ENCODE measurements around the gene SOX6. TPM values are rescaled to one million over a fixed set of nuclear protein-coding genes. Genes with fewer than 3 reads are reported as not detected.
"Not testable (repeated sequence)": the region's sequence is repeated elsewhere in the genome, so short reads cannot be mapped to it uniquely, and the experiment has no call there.

The SOX6 gene
- total RNA-seq, 1 experiment from 2014 or later: not detected

DNA sequence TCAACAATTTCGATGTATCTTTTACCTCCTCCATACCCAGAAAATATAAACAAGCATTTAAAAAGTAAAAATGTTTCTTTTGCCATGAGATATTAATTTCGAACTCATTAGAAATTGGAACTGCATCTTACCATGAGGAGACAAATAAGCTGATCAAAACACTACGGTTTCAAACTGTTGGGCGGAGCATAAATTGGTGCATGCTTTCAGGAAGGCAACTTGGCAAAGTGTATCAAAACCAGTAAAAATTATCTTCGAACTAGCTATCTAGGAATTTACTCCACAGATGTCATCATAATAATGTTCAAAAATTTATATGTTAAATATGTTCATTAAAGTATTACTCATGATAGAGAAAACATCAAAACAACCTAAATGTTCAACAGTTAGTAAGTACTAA, 21.4 kb upstream of the SOX6 start:
- H2AK5ac ChIP-seq (ENCODE audit: insufficient read length, low read length): no peak overlapping the region
- no peak overlapping the region for H3K23ac ChIP-seq (ENCODE audit: insufficient read length, low read depth, low read length)
- H3K27me3 ChIP-seq (ENCODE audit: insufficient read depth, low read length): no peaks in the 10 kb centered on the region
- H3T11ph ChIP-seq (ENCODE audit: low read length): no peak overlapping the region
- H3K27ac ChIP-seq (ENCODE audit: insufficient read length, low read depth, low read length): no peak overlapping the region
- H3K9me3 Mint-ChIP-seq: peaks cover 0 to 2% of the 10 kb centered on the region in 2 experiments; a peak in 1 of 5 replicates
- no peak overlapping the region for H4K5ac ChIP-seq (ENCODE audit: insufficient read length, low read depth, low read length)
- no peak overlapping the region for H3K14ac ChIP-seq (ENCODE audit: insufficient read depth, low read length)
- TF ChIP-seq, protein P1, sequence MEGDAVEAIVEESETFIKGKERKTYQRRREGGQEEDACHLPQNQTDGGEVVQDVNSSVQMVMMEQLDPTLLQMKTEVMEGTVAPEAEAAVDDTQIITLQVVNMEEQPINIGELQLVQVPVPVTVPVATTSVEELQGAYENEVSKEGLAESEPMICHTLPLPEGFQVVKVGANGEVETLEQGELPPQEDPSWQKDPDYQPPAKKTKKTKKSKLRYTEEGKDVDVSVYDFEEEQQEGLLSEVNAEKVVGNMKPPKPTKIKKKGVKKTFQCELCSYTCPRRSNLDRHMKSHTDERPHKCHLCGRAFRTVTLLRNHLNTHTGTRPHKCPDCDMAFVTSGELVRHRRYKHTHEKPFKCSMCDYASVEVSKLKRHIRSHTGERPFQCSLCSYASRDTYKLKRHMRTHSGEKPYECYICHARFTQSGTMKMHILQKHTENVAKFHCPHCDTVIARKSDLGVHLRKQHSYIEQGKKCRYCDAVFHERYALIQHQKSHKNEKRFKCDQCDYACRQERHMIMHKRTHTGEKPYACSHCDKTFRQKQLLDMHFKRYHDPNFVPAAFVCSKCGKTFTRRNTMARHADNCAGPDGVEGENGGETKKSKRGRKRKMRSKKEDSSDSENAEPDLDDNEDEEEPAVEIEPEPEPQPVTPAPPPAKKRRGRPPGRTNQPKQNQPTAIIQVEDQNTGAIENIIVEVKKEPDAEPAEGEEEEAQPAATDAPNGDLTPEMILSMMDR (conservative IDR thresholded peaks at IDR 0.05): no peak
- H3K36me3 Mint-ChIP-seq (ENCODE audit: insufficient read depth in 1 of 3, low read depth in 3 of 3): no peaks in the 10 kb centered on the region
- no peak overlapping the region for H3K4ac ChIP-seq (ENCODE audit: low read depth, low read length)
- H2BK120ac ChIP-seq (ENCODE audit: low read depth, low read length, poor library complexity, severe bottlenecking): no peak overlapping the region
- H3K79me2 ChIP-seq (ENCODE audit: insufficient read depth, low read length): no peaks in the 10 kb centered on the region
- DNase-seq: no peak
- H3K27me3 Mint-ChIP-seq (ENCODE audit: low read depth): peaks cover 38% of the 10 kb centered on the region
- H3K9ac ChIP-seq (ENCODE audit: extremely low read depth, insufficient read length, low read length): no peak overlapping the region
- H3K9me3 ChIP-seq (ENCODE audit: control insufficient read depth, low read depth, low read length): no peaks in the 10 kb centered on the region
- H3K23me2 ChIP-seq (ENCODE audit: insufficient read length, low read depth, low read length, poor library complexity, severe bottlenecking): no peaks in the 10 kb centered on the region
- no peak overlapping the region for H2BK15ac ChIP-seq (ENCODE audit: low read depth, low read length)
- H3K4me1 Mint-ChIP-seq: no peaks in the 10 kb centered on the region
- WGBS (ENCODE audit: extremely low coverage, insufficient read length, low lambda C conversion rate): no CpG with 5 or more reads among the region's 5 CpGs
- no peak overlapping the region for H4K8ac ChIP-seq (replicated peaks; ENCODE audit: insufficient read length, low read depth, low read length)
- H2AFZ ChIP-seq (ENCODE audit: low read length): no peak overlapping the region
- no peak overlapping the region for H3K18ac ChIP-seq (ENCODE audit: insufficient read length, low read depth, low read length)
- no peak overlapping the region for H3K4me2 ChIP-seq (ENCODE audit: insufficient read depth, insufficient read length, low read length)
- H3K4me3 Mint-ChIP-seq: no peak overlapping the region
- H4K91ac ChIP-seq (ENCODE audit: insufficient read length, low read depth, low read length): no peak overlapping the region
- no peaks in the 10 kb centered on the region for H3K4me1 ChIP-seq (ENCODE audit: insufficient read depth, low read length)
- H4K20me1 ChIP-seq (ENCODE audit: control insufficient read depth, insufficient read depth, insufficient read length): no peaks in the 10 kb centered on the region
- no peak overlapping the region for H3K56ac ChIP-seq (ENCODE audit: insufficient read length, low read depth, low read length)
- no peak overlapping the region for H2BK5ac ChIP-seq (ENCODE audit: insufficient read length, low read length)
- no peak overlapping the region for H3K27ac Mint-ChIP-seq
- H2BK12ac ChIP-seq (ENCODE audit: insufficient read length, low read depth, low read length): no peak overlapping the region
- H3K79me1 ChIP-seq (ENCODE audit: insufficient read depth, low read depth, low read length, poor library complexity, severe bottlenecking): no peaks in the 10 kb centered on the region
- H2BK20ac ChIP-seq (ENCODE audit: low read depth, low read length, poor library complexity, severe bottlenecking): no peak overlapping the region

DNA sequence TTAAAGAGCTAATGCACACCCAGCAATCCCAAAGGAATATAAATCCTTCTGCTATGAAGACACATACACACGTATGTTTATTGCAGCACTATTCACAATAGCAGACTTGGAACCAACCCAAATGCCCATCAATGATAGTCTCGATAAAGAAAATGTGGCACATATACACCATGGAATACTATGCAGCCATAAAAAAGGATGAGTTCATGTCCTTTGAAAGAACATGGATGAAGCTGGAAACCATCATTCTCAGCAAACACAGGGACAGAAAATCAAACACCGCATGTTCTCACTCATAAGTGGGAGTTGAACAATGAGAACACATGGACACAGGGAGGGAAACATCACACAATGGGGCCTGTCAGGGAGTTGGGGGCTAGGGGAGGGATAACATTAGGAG, 19.3 kb upstream of the SOX6 start:
- H3K4me1 Mint-ChIP-seq; H3T11ph ChIP-seq (ENCODE audit: low read length); H3K14ac ChIP-seq (ENCODE audit: insufficient read depth, low read length); H3K27ac Mint-ChIP-seq; H4K8ac ChIP-seq (replicated peaks; ENCODE audit: insufficient read length, low read depth, low read length); H3K18ac ChIP-seq (ENCODE audit: insufficient read length, low read depth, low read length); H2AK5ac ChIP-seq (ENCODE audit: insufficient read length, low read length); H3K23ac ChIP-seq (ENCODE audit: insufficient read length, low read depth, low read length); H3K4me3 Mint-ChIP-seq; H2BK20ac ChIP-seq (ENCODE audit: low read depth, low read length, poor library complexity, severe bottlenecking); H3K9ac ChIP-seq (ENCODE audit: extremely low read depth, insufficient read length, low read length); H3K9me3 ChIP-seq (ENCODE audit: control insufficient read depth, low read depth, low read length); H2AFZ ChIP-seq (ENCODE audit: low read length); DNase-seq; H3K79me2 ChIP-seq (ENCODE audit: insufficient read depth, low read length); H3K27ac ChIP-seq (ENCODE audit: insufficient read length, low read depth, low read length); H3K27me3 ChIP-seq (ENCODE audit: insufficient read depth, low read length); H3K4ac ChIP-seq (ENCODE audit: low read depth, low read length); H3K79me1 ChIP-seq (ENCODE audit: insufficient read depth, low read depth, low read length, poor library complexity, severe bottlenecking); H3K9me3 Mint-ChIP-seq; H3K4me2 ChIP-seq (ENCODE audit: insufficient read depth, insufficient read length, low read length); H2BK120ac ChIP-seq (ENCODE audit: low read depth, low read length, poor library complexity, severe bottlenecking); H3K56ac ChIP-seq (ENCODE audit: insufficient read length, low read depth, low read length); H3K23me2 ChIP-seq (ENCODE audit: insufficient read length, low read depth, low read length, poor library complexity, severe bottlenecking); H4K91ac ChIP-seq (ENCODE audit: insufficient read length, low read depth, low read length); H3K36me3 Mint-ChIP-seq (ENCODE audit: insufficient read depth in 1 of 3, low read depth in 3 of 3); H3K4me1 ChIP-seq (ENCODE audit: insufficient read depth, low read length); H2BK12ac ChIP-seq (ENCODE audit: insufficient read length, low read depth, low read length); H2BK5ac ChIP-seq (ENCODE audit: insufficient read length, low read length); H4K5ac ChIP-seq (ENCODE audit: insufficient read length, low read depth, low read length); H4K20me1 ChIP-seq (ENCODE audit: control insufficient read depth, insufficient read depth, insufficient read length); H2BK15ac ChIP-seq (ENCODE audit: low read depth, low read length): not testable (repeated sequence)
- no CpG with 5 or more reads among the region's 3 CpGs for WGBS (ENCODE audit: extremely low coverage, insufficient read length, low lambda C conversion rate)
- H3K27me3 Mint-ChIP-seq (ENCODE audit: low read depth): peaks cover 26% of the 10 kb centered on the region
